HepG2 (cell line): ENCODE measurements around the gene GPT2. TPM values are rescaled to one million over a fixed set of nuclear protein-coding genes. Genes with fewer than 3 reads are reported as not detected.

Experiments
- BRF2 ChIP-seq: sonication (generic); formaldehyde crosslinking; IDR thresholded peaks from 2 replicates; pipeline ENCODE4 v1.8.1; 2022; ENCODE audit warnings: mild to moderate bottlenecking, missing genetic modification reagents
- CENPX ChIP-seq: sonication (generic); formaldehyde crosslinking; IDR thresholded peaks from 2 replicates; pipeline ENCODE4 v1.9.0; 2021; ENCODE audit warnings: mild to moderate bottlenecking, missing genetic modification reagents, moderate library complexity
- GATAD2A ChIP-seq: IDR thresholded peaks from 2 replicates; pipeline ENCODE4 v1.6.1; 2016
- GZF1 ChIP-seq: sonication (generic); formaldehyde crosslinking; IDR thresholded peaks from 2 replicates; pipeline ENCODE4 v1.5.1; 2020; ENCODE audit warnings: mild to moderate bottlenecking, missing genetic modification reagents
- PHF20 ChIP-seq: sonication (generic); formaldehyde crosslinking; IDR thresholded peaks from 2 replicates; pipeline ENCODE4 v1.5.0; 2020; ENCODE audit warnings: mild to moderate bottlenecking, missing genetic modification reagents
- PREB ChIP-seq: sonication (generic); formaldehyde crosslinking; IDR thresholded peaks from 2 replicates; pipeline ENCODE4 v1.4.0; 2020; ENCODE audit warnings: missing genetic modification reagents
- RBM22 ChIP-seq: fragments of 200-400 bp; formaldehyde crosslinking; optimal IDR thresholded peaks from 2 replicates; pipeline ENCODE3; 2017; ENCODE audit warnings: mild to moderate bottlenecking, low read length, moderate library complexity
- RBM39 ChIP-seq: fragments of 200-400 bp; formaldehyde crosslinking; IDR thresholded peaks from one replicate; pipeline ENCODE4 v1.6.1; 2018; ENCODE audit warnings: antibody characterized with exemption, mild to moderate bottlenecking, low read depth, low read length; ENCODE audit not compliant: poor library complexity, severe bottlenecking
- SNAPC2 ChIP-seq: sonication (generic); formaldehyde crosslinking; IDR thresholded peaks from 2 replicates; pipeline ENCODE4 v1.8.1; 2022; ENCODE audit warnings: mild to moderate bottlenecking, missing genetic modification reagents
- SNAPC4 ChIP-seq: sonication (generic); formaldehyde crosslinking; IDR thresholded peaks from 2 replicates; pipeline ENCODE4 v1.4.0; 2020; ENCODE audit warnings: mild to moderate bottlenecking, missing genetic modification reagents
- SP2 ChIP-seq: sonication (generic); formaldehyde crosslinking; IDR thresholded peaks from 2 replicates; pipeline ENCODE4 v1.5.1; 2020; ENCODE audit warnings: mild to moderate bottlenecking, missing genetic modification reagents
- ZNF101 ChIP-seq: sonication (generic); formaldehyde crosslinking; IDR thresholded peaks from 2 replicates; pipeline ENCODE4 v1.4.0; 2020; ENCODE audit warnings: mild to moderate bottlenecking, low read depth, missing genetic modification reagents, borderline replicate concordance
- ZNF557 ChIP-seq: sonication (generic); formaldehyde crosslinking; IDR thresholded peaks from 2 replicates; pipeline ENCODE4 v1.4.0; 2020; ENCODE audit warnings: missing genetic modification reagents
- ZNF572 ChIP-seq: sonication (generic); formaldehyde crosslinking; IDR thresholded peaks from 2 replicates; pipeline ENCODE4 v1.5.1; 2020; ENCODE audit warnings: mild to moderate bottlenecking, missing genetic modification reagents
- ZNF605 ChIP-seq: sonication (generic); formaldehyde crosslinking; IDR thresholded peaks from 2 replicates; pipeline ENCODE4 v1.8.0; 2022; ENCODE audit warnings: mild to moderate bottlenecking, missing genetic modification reagents
- ZNF609 ChIP-seq: sonication (generic); formaldehyde crosslinking; IDR thresholded peaks from 2 replicates; pipeline ENCODE4 v1.4.0; 2020; ENCODE audit warnings: mild to moderate bottlenecking, missing genetic modification reagents, borderline replicate concordance
- ZNF781 ChIP-seq: sonication (generic); formaldehyde crosslinking; IDR thresholded peaks from 2 replicates; pipeline ENCODE4 v1.5.1; 2020; ENCODE audit warnings: borderline replicate concordance, mild to moderate bottlenecking, missing genetic modification reagents; ENCODE audit errors: not compliant biosample characterization
- polyA plus RNA-seq, 8 experiments: library from polyadenylated mRNA; depleted of rRNA in 3 of 8; stranded (reverse) in 7 of 8; unstranded in 1 of 8; fragments of >200 nt; fragmentation: Illumina TruSeq in 4 of 8; extraction: Trizol in 4 of 8; gene quantifications; 2 replicates each; pipeline versions ENCODE4 v1.2.1 to v1.2.3, GENCODE V29; 2011 to 2016; ENCODE audit warnings: low read depth in 4 of 8, missing spikeins in 1 of 8, mixed read lengths in 1 of 8; ENCODE audit not compliant: insufficient read depth in 1 of 8
- total RNA-seq, 5 experiments: library from RNA; depleted of rRNA; stranded (reverse); fragments of >200 nt; fragmentation: Illumina TruSeq; extraction: Trizol; gene quantifications; 2 replicates each; pipeline ENCODE4 v1.2.3, GENCODE V29; 2016; ENCODE audit warnings: low read depth in 1 of 5

GPT2 gene
- total and polyA plus RNA-seq, 2 of the 13 experiments (the other 11 are each of a cell fraction or from before 2014, with no cell fraction given), result 138 to 267 TPM

GRCh38 chr16:46853713-46854443 lies 30.3 kb upstream of the GPT2 start (continued):
- TF ChIP-seq PREB (CRISPR knock-in tag) (no peak), RBM22 (no peak), ZNF101 (CRISPR knock-in tag) (no peak; the same call in 1 of the 2 replicates), GZF1 (CRISPR knock-in tag) (no peak), BRF2 (CRISPR knock-in tag) (no peak), CENPX (CRISPR knock-in tag) (no peak), SP2 (CRISPR knock-in tag) (no peak), GATAD2A (CRISPR knock-in tag) (peak; percentile 80), ZNF572 (CRISPR knock-in tag) (peak; percentile 90), SNAPC4 (CRISPR knock-in tag) (no peak), PHF20 (no peak), ZNF609 (CRISPR knock-in tag) (peak; percentile 60), ZNF781 (no peak), ZNF557 (no peak), ZNF605 (no peak), RBM39 (no peak), SNAPC2 (CRISPR knock-in tag) (no peak)
